Pancreas (tissue), 10 donors: ENCODE data around the gene RASSF4. TPM values are rescaled to one million over a fixed set of nuclear protein-coding genes. Genes with fewer than 3 reads are reported as not detected.

Experiments used
- ATAC-seq, 4 donors: fragments of 200-7000 bp; cut with Tn5 transposase; one replicate each; pipeline versions ENCODE4 v1.8.0 to v1.9.1; 2020; ENCODE audit warnings: mild to moderate bottlenecking in 4 of 4, moderate library complexity in 4 of 4
- DNase-seq, 6 donors: peaks; one replicate each; pipeline ENCODE4 v3.0.0-alpha.2; 2020
- FAIRE-seq: peaks from 2 replicates; lab custom pipeline; 2012; peaks lifted over from hg19 to GRCh38; lab: Jason Lieb, UNC
- H3K27ac ChIP-seq, 4 donors: fragments of 200-600 bp; sonication (generic); 1 replicate in 3 of 4; 2 replicates in 1 of 4; pipeline versions ENCODE4 v1.5.0 to v1.8.0; 2020
- H3K27me3 ChIP-seq, 4 donors: fragments of 200-600 bp; one replicate each; pipeline ENCODE4 v1.8.0; 2021
- H3K36me3 ChIP-seq, 3 donors: fragments of 200-600 bp; sonication (generic) in 1 of 3; one replicate each; pipeline versions ENCODE4 v1.5.0 to v1.8.0; 2020 to 2021
- H3K4me1 ChIP-seq, 3 donors: fragments of 200-600 bp; one replicate each; pipeline ENCODE4 v1.8.0; 2021
- H3K4me3 ChIP-seq, 4 donors: fragments of 200-600 bp; sonication (generic) in 2 of 4; one replicate each; pipeline versions ENCODE4 v1.5.0 to v1.8.0; 2020 to 2021
- H3K9me3 ChIP-seq, 4 donors: fragments of 200-600 bp; one replicate each; pipeline ENCODE4 v1.8.0; 2021
- WGBS, 2 donors: extraction: QIAGEN DNeasy Blood & Tissue Kit; methylation state at CpG; one replicate each; pipeline ENCODE4 v1.1.7; 2013; 5-methylcytosine and 5-hydroxymethylcytosine counted together
- intact Hi-C, 3 donors: fragments of 100-400 bp; cut with DNase I; formaldehyde crosslinking; loops; one replicate each; pipeline versions ENCODE4 v1.11.1 to v1.14.2; 2022
- polyA plus RNA-seq, 2 donors: library from polyadenylated mRNA; stranded (reverse); fragments of 200-250 nt; gene quantifications; one replicate each; pipeline ENCODE4 v1.2.3, GENCODE V29; 2013
- total RNA-seq, 6 donors: library from RNA; stranded (reverse); fragmentation: NEBNext Ultra II Directional in 4 of 6; extraction: Animal tissue kit (Norgen Biotek cat#: 25700) in 4 of 6; gene quantifications; one replicate each; pipeline versions ENCODE4 v1.2.1 to v1.2.4, GENCODE V29; 2021 to 2023
- TF ChIP-seq, protein P1 (sequence below), 4 donors: fragments of 200-600 bp; sonication (generic) in 3 of 4; IDR thresholded peaks; one replicate each; pipeline versions ENCODE4 v1.5.0 to v1.8.0; 2021; ENCODE audit warnings: antibody characterized with exemption in 4 of 4
- donor health status: healthy with polysubstance abuse.
- donor health status: DM: no; HTN: no; CAD: no; lungs with moderate emphysema.
- donor health status: DM: no; HTN: no; CAD: no.
- donor health status: control.
- donor health status: control.
- donor health status: Bipolar disorder and iron deficiency.
- donor health status: DM: yes; HTN: yes; CAD: no.
- donor health status: DM: no; HTN: no; CAD: no.
- donor health status: DM: no; HTN: no; CAD: no.
- donor health status: DM: yes; HTN: yes; CAD: no.

The RASSF4 gene
- total and polyA plus RNA-seq, 8 donors: 13.9 to 100 (median 37.8) TPM

DNA sequence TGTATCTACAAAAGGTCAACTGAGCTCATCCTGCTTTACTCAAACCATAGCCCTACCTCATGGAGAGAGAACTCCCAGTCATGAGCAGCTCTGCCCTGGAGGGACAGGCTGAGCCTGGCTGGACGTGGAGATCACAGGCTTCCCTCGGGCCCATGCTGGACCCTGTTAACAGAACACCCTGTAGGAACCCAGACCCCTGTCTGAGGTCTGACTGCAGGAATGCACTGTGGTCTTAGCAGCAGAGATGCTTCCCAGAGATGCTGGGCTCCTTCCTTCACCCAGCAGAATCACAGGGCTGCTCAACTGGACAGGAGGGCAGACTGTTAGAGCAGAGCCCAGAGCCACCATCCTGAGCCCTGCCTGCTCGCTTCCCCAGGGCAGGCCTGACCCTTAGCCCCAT lies 47.7 kb upstream of the RASSF4 start:
- TF ChIP-seq, protein P1, sequence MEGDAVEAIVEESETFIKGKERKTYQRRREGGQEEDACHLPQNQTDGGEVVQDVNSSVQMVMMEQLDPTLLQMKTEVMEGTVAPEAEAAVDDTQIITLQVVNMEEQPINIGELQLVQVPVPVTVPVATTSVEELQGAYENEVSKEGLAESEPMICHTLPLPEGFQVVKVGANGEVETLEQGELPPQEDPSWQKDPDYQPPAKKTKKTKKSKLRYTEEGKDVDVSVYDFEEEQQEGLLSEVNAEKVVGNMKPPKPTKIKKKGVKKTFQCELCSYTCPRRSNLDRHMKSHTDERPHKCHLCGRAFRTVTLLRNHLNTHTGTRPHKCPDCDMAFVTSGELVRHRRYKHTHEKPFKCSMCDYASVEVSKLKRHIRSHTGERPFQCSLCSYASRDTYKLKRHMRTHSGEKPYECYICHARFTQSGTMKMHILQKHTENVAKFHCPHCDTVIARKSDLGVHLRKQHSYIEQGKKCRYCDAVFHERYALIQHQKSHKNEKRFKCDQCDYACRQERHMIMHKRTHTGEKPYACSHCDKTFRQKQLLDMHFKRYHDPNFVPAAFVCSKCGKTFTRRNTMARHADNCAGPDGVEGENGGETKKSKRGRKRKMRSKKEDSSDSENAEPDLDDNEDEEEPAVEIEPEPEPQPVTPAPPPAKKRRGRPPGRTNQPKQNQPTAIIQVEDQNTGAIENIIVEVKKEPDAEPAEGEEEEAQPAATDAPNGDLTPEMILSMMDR (IDR thresholded peaks at IDR 0.05): no peak
- Histone ChIP-seq H3K36me3 (no peaks in the 10 kb centered on the region), H3K4me3 (no peak overlapping the region), H3K9me3 (no peaks in the 10 kb centered on the region), H3K27ac (peak overlapping the region; percentile 25 to 66 (median 43)), H3K27me3 (no peaks in the 10 kb centered on the region), H3K4me1 (peaks cover 21 to 46% (median 31%) of the 10 kb centered on the region in 3 donors)
- ATAC-seq (no peak), DNase-seq (no peak), FAIRE-seq (no peak)
- intact Hi-C loops: no loop called here
- 68 to 73% methylated on average over 3 of the region's 3 CpGs for WGBS, 2 donors

DNA sequence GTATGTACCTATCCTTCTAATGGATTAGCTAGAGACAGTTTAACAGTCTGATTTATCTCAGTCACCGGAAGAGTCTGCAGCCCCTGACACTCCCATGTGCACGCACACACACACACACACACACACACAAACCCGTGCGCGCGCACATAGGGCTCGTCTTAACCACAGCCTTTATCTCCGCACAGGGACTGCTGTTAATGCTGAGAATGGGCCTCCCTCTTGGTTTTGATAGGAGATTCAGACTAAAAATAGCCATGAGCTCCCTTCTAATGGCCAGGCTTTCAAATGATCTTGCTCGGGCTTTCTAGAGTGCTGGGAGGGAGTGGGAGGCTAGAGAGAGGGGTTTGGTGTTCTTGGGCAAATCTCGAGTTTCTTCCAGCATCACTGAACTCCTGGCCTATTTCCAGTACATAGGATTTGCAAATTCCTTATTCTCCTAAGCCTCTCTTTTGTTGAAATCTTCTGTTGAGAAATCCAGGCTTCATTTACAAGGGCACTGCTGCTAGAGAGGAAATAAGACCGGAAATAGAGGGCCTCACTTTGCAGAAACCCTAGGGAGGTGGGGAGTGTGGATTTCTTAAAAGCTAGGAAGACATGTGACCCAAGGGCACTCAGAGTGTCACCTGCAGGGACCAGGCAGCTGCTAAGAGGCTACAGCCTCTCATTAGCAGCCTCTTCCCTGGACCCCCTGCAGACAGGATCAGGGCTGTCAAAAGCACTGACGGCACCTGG lies 46.1 kb upstream of the RASSF4 start:
- 66 to 76% methylated on average over 12 of the region's 12 CpGs for WGBS, 2 donors
- Histone ChIP-seq H3K9me3 (no peaks in the 10 kb centered on the region), H3K4me1 (peaks cover 21 to 45% (median 31%) of the 10 kb centered on the region in 3 donors), H3K36me3 (no peaks in the 10 kb centered on the region), H3K27me3 (no peaks in the 10 kb centered on the region), H3K27ac (peak overlapping the region in 1 of 4 donors; percentile 56), H3K4me3 (no peak overlapping the region)
- intact Hi-C loops: no loop called here
- TF ChIP-seq, protein P1 (IDR thresholded peaks at IDR 0.05): no peak
- FAIRE-seq: no peak
- DNase-seq: no peak
- ATAC-seq: no peak

DNA sequence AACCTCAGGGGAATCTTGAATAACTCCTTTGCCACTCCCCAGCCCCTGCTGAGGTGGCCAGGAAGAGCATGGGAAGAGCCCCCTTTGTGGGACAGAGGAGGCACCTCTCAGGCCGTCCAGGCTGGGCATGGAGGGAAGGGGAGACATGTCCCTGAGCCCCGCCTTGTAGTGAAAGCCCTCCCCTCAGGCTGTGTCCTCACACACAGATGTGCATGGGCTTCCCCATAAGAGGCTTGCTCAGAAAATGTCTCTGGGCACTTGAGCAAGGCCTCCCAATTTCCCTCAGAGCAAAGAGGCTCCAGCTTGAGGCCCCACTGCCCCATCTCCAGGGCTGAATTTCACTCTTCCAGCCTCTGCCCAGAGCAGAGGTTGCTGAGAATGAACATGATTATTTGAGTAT lies 44.7 kb upstream of the RASSF4 start:
- intact Hi-C loops: no loop called here
- 89 to 93% methylated on average over 2 of the region's 2 CpGs for WGBS, 2 donors
- H3K27me3 ChIP-seq: no peaks in the 10 kb centered on the region
- H3K27ac ChIP-seq: no peak overlapping the region
- DNase-seq (no peak), FAIRE-seq (no peak), ATAC-seq (no peak)
- H3K4me3 ChIP-seq: no peak overlapping the region
- TF ChIP-seq, protein P1 (IDR thresholded peaks at IDR 0.05): no peak
- H3K36me3 ChIP-seq: no peaks in the 10 kb centered on the region
- no peaks in the 10 kb centered on the region for H3K9me3 ChIP-seq
- peaks cover 21 to 31% (median 25%) of the 10 kb centered on the region in 3 donors for H3K4me1 ChIP-seq

DNA sequence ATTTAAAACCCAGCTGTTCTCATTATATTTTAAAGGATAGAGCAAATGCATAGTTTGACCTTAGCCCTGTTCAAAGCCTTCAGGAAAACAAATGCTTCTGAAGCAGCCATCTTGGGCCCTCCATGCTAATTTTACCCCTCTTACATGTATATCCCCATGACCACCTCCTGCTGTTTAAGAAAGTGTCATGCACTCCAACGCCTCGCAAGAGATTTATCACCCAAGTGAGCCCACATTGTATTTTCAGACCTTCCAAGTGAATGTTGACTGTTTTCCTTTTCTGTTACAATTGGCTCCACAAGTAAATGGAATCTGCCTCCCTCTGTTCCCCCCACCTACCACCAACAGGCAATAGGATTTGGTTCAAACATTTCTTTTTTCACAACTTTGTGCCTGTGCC lies 43.2 kb upstream of the RASSF4 start:
- FAIRE-seq: no peak
- Histone ChIP-seq H3K36me3 (no peaks in the 10 kb centered on the region), H3K27me3 (no peaks in the 10 kb centered on the region), H3K4me1 (peaks cover 5 to 17% (median 11%) of the 10 kb centered on the region in 3 donors), H3K27ac (no peak overlapping the region), H3K9me3 (no peaks in the 10 kb centered on the region), H3K4me3 (no peak overlapping the region)
- intact Hi-C loops: no loop called here
- 91 to 95% methylated on average over 2 of the region's 2 CpGs for WGBS, 2 donors
- DNase-seq: no peak
- TF ChIP-seq, protein P1 (IDR thresholded peaks at IDR 0.05): no peak
- ATAC-seq: no peak

DNA sequence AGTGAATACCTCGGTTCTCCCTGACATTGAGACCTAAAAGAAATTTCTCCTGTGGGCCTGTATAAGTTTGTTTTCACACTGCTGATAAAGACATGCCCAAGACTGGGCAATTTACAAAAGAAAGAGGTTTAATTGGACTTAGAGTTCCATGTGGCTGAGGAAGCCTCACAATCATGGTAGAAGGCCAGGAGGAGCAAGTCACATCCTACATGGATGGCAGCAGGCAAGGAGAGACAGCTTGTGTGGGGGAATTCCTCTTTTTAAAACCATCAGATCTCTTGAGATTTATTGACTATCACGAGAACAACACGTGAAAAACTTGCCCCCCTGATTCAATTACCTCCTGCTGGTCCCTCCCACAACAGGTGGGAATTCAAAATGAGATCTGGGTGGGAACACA lies 41.8 kb upstream of the RASSF4 start:
- Histone ChIP-seq H3K36me3 (no peaks in the 10 kb centered on the region), H3K4me1 (peaks cover 0 to 5% (median 2%) of the 10 kb centered on the region in 3 donors), H3K9me3 (no peaks in the 10 kb centered on the region), H3K4me3 (no peak overlapping the region), H3K27me3 (no peaks in the 10 kb centered on the region), H3K27ac (no peak overlapping the region)
- intact Hi-C loops: no loop called here
- ATAC-seq (no peak), DNase-seq (no peak), FAIRE-seq (no peak)
- TF ChIP-seq, protein P1 (IDR thresholded peaks at IDR 0.05): no peak
- WGBS, 2 donors: 76 to 84% methylated on average over 3 of the region's 3 CpGs
